Measurements from ENCODE around the gene SUSD4. TPM values are rescaled to one million over a fixed set of nuclear protein-coding genes. Genes with fewer than 3 reads are reported as not detected.

Gene SUSD4
- polyA plus RNA-seq, 1 of the 3 experiments (the other 2 are of a cell fraction), result 0.31 TPM

GRCh38 chr1:223203694-223204093 is 160.3 kb downstream of the SUSD4 start:
- Histone ChIP-seq H3K9me3 (no peaks in the 10 kb centered on the region), H3K4me1 (ENCODE audit: control insufficient read depth in 1 of 2, insufficient read depth in 2 of 2, low read depth in 1 of 2, low read length in 1 of 2) (no peaks in the 10 kb centered on the region), H4K20me1 (ENCODE audit: insufficient read depth) (no peaks in the 10 kb centered on the region), H3K27ac (ENCODE audit: low read depth in 2 of 2, low read length in 1 of 2) (no peak overlapping the region), H3K9ac (no peak overlapping the region), H3K9me2 (no peaks in the 10 kb centered on the region), H3K36me3 (replicated peaks in 1 of 2; ENCODE audit: control insufficient read depth in 1 of 2, insufficient read depth in 2 of 2, low read length in 1 of 2) (no peaks in the 10 kb centered on the region), H3K79me2 (ENCODE audit: insufficient read depth) (no peaks in the 10 kb centered on the region), H2AFZ (ENCODE audit: low read depth) (no peak overlapping the region), H3K4me3 (ENCODE audit: low read depth in 2 of 2, low read length in 1 of 2) (no peak overlapping the region), H3K27me3 (ENCODE audit: insufficient read depth) (no peaks in the 10 kb centered on the region; the same call in 1 of the 2 replicates), H3K4me2 (no peak overlapping the region), H3F3A (replicated peaks; ENCODE audit: insufficient read depth) (no peaks in the 10 kb centered on the region)
- CTCF ChIA-PET, result no interaction called here
- no peak for DNase-seq
- POLR2A ChIA-PET, result no interaction called here
- 34% methylated on average over 6 of the region's 6 CpGs for WGBS (ENCODE audit: low lambda C conversion rate)
- TF ChIP-seq RXRA (IDR thresholded peaks at IDR 0.05; ENCODE audit: borderline replicate concordance, low read depth), result no peak
- no peak for TF ChIP-seq RCOR1 (IDR thresholded peaks at IDR 0.05; ENCODE audit: low read length)
- TF ChIP-seq FOSL2 (IDR thresholded peaks at IDR 0.05; ENCODE audit: borderline replicate concordance, low read depth), result no peak
- no peak for TF ChIP-seq TCF12 (IDR thresholded peaks at IDR 0.05)
- no peak for TF ChIP-seq REST (IDR thresholded peaks at IDR 0.05; ENCODE audit: low read depth, low read length)
- no peak for TF ChIP-seq PBX3 (IDR thresholded peaks at IDR 0.05)
- no peak for TF ChIP-seq TAF1 (IDR thresholded peaks at IDR 0.05; ENCODE audit: borderline replicate concordance, low read depth, low read length)
- no peak for TF ChIP-seq RAD21 (IDR thresholded peaks at IDR 0.05; ENCODE audit: low read length)
- no peak for TF ChIP-seq YY1 (IDR thresholded peaks at IDR 0.05; ENCODE audit: low read depth)
- TF ChIP-seq GATA2 (CRISPR knock-in tag; IDR thresholded peaks at IDR 0.05), result no peak
- TF ChIP-seq NRF1 (IDR thresholded peaks at IDR 0.05; ENCODE audit: low read depth, low read length), result no peak
- no peak for TF ChIP-seq USF1 (IDR thresholded peaks at IDR 0.05; ENCODE audit: borderline replicate concordance, low read depth)
- no peak for TF ChIP-seq USF2 (IDR thresholded peaks at IDR 0.05; ENCODE audit: borderline replicate concordance, low read depth, low read length)

Measured in SK-N-SH (cell line).